ENCODE measurements around the gene AGPAT2. TPM values are rescaled to one million over a fixed set of nuclear protein-coding genes. Genes with fewer than 3 reads are reported as not detected.

AGPAT2 gene
- total and polyA plus RNA-seq, 2 experiments from 2014 or later, result 31.8 to 44.7 TPM

GRCh38 chr9:136628268-136628667 is 59.0 kb downstream of the AGPAT2 start:
- H3K36me3 ChIP-seq (ENCODE audit: insufficient read depth), result no peaks in the 10 kb centered on the region
- no peak overlapping the region for H3K4me2 ChIP-seq
- H2AFZ ChIP-seq, result no peak overlapping the region
- no peak for DNase-seq (ENCODE audit: low spot score)
- H3K4me1 ChIP-seq (ENCODE audit: insufficient read depth), result no peaks in the 10 kb centered on the region
- H3K9me2 ChIP-seq (ENCODE audit: insufficient read depth), result no peaks in the 10 kb centered on the region
- no peaks in the 10 kb centered on the region for H3K79me2 ChIP-seq (replicated peaks; ENCODE audit: insufficient read depth)
- H4K20me1 ChIP-seq (replicated peaks; ENCODE audit: insufficient read depth), result no peaks in the 10 kb centered on the region
- peaks cover 14% of the 10 kb centered on the region for H3F3A ChIP-seq (replicated peaks; ENCODE audit: low read depth)
- Mint-ChIP-seq H3K27ac (no peak overlapping the region), H3K9me3 (no peaks in the 10 kb centered on the region), H3K4me1 (peaks cover 8% of the 10 kb centered on the region; the same call in 2 of the 3 replicates), H3K36me3 (ENCODE audit: low read depth) (no peaks in the 10 kb centered on the region), H3K4me3 (no peak overlapping the region), H3K27me3 (ENCODE audit: insufficient read depth, low read depth, poor library complexity) (peaks cover 3% of the 10 kb centered on the region)
- TF ChIP-seq NANOG (IDR thresholded peaks at IDR 0.05; ENCODE audit: borderline replicate concordance) (no peak), EZH2 (IDR thresholded peaks at IDR 0.05; ENCODE audit: low read depth, unreplicated experiment) (no peak), ZNF114 (CRISPR knock-in tag; IDR thresholded peaks at IDR 0.05) (no peak), POLR2AphosphoS5 (IDR thresholded peaks at IDR 0.05; ENCODE audit: low read depth) (no peak)
- TF ChIP-seq, protein P1, sequence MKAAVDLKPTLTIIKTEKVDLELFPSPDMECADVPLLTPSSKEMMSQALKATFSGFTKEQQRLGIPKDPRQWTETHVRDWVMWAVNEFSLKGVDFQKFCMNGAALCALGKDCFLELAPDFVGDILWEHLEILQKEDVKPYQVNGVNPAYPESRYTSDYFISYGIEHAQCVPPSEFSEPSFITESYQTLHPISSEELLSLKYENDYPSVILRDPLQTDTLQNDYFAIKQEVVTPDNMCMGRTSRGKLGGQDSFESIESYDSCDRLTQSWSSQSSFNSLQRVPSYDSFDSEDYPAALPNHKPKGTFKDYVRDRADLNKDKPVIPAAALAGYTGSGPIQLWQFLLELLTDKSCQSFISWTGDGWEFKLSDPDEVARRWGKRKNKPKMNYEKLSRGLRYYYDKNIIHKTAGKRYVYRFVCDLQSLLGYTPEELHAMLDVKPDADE (IDR thresholded peaks at IDR 0.05), result no peak
- ATAC-seq, result no peak
- H3K4me3 ChIP-seq, result no peak overlapping the region
- H3K27me3 ChIP-seq (ENCODE audit: insufficient read depth), result no peaks in the 10 kb centered on the region
- no peak overlapping the region for H3K27ac ChIP-seq (ENCODE audit: low read depth)

- Histone ChIP-seq H4K20me1 (replicated peaks; ENCODE audit: insufficient read depth) (no peaks in the 10 kb centered on the region), H3K4me3 (no peak overlapping the region), H3K9me2 (ENCODE audit: insufficient read depth) (no peaks in the 10 kb centered on the region), H3F3A (replicated peaks; ENCODE audit: low read depth) (peaks cover 13% of the 10 kb centered on the region), H2AFZ (no peak overlapping the region), H3K36me3 (ENCODE audit: insufficient read depth) (no peaks in the 10 kb centered on the region), H3K27me3 (ENCODE audit: insufficient read depth) (no peaks in the 10 kb centered on the region), H3K27ac (ENCODE audit: low read depth) (no peak overlapping the region), H3K79me2 (replicated peaks; ENCODE audit: insufficient read depth) (no peaks in the 10 kb centered on the region), H3K4me2 (no peak overlapping the region), H3K4me1 (ENCODE audit: insufficient read depth) (no peaks in the 10 kb centered on the region)
- DNase-seq (ENCODE audit: low spot score) (no peak), ATAC-seq (no peak)
- Mint-ChIP-seq H3K4me1 (peaks cover 8% of the 10 kb centered on the region; the same call in 2 of the 3 replicates), H3K36me3 (ENCODE audit: low read depth) (no peaks in the 10 kb centered on the region), H3K9me3 (no peaks in the 10 kb centered on the region), H3K27me3 (ENCODE audit: insufficient read depth, low read depth, poor library complexity) (peaks cover 3% of the 10 kb centered on the region), H3K27ac (no peak overlapping the region; the same call in 1 of the 2 replicates), H3K4me3 (no peak overlapping the region)
- TF ChIP-seq, protein P1 (IDR thresholded peaks at IDR 0.05), result no peak
- TF ChIP-seq REST (IDR thresholded peaks at IDR 0.05; ENCODE audit: unreplicated experiment) (no peak), ZNF114 (CRISPR knock-in tag; IDR thresholded peaks at IDR 0.05) (no peak), CREB1 (CRISPR knock-in tag; IDR thresholded peaks at IDR 0.05; ENCODE audit: low read depth) (no peak), CTCF (conservative IDR thresholded peaks at IDR 0.05; ENCODE audit: low read depth in 2 of 2) (no peak), STAT1 (IDR thresholded peaks at IDR 0.05; ENCODE audit: unreplicated experiment) (no peak), EZH2 (IDR thresholded peaks at IDR 0.05; ENCODE audit: low read depth, unreplicated experiment) (no peak), ZNF331 (CRISPR knock-in tag; IDR thresholded peaks at IDR 0.05; ENCODE audit: low read depth) (no peak), EZH2phosphoT487 (IDR thresholded peaks at IDR 0.05; ENCODE audit: unreplicated experiment) (no peak), NANOG (IDR thresholded peaks at IDR 0.05; ENCODE audit: borderline replicate concordance) (no peak), JUNB (IDR thresholded peaks at IDR 0.05; ENCODE audit: unreplicated experiment) (no peak), POLR2AphosphoS5 (IDR thresholded peaks at IDR 0.05; ENCODE audit: low read depth) (no peak)
Measured at GRCh38 chr9:136627703-136628102, 59.6 kb downstream of the AGPAT2 start.
